ENCODE measurements around the gene DHX34. TPM values are rescaled to one million over a fixed set of nuclear protein-coding genes. Genes with fewer than 3 reads are reported as not detected.
"Not testable (repeated sequence)": the region's sequence is repeated elsewhere in the genome, so short reads cannot be mapped to it uniquely, and the experiment has no call there.

The DHX34 gene
- total RNA-seq, 1 experiment from 2014 or later = 23.4 TPM

GRCh38 chr19:47406711-47407416, 57.7 kb downstream of the DHX34 start:
- in situ Hi-C loops (cut with HindIII; ENCODE audit: low pct_unique_long_range_greater_than_20kb, low sequenced_read_pairs) = no loop called here
- DNase-seq (ENCODE audit: low read depth) = no peak

GRCh38 chr19:47407417-47407774, 58.3 kb downstream of the DHX34 start:
- DNase-seq (ENCODE audit: low read depth) = no peak
- in situ Hi-C loops (cut with HindIII; ENCODE audit: low pct_unique_long_range_greater_than_20kb, low sequenced_read_pairs) = no loop called here

- no peak for DNase-seq (ENCODE audit: low read depth)
- in situ Hi-C loops (cut with HindIII; ENCODE audit: low pct_unique_long_range_greater_than_20kb, low sequenced_read_pairs) = no loop called here
Observed at GRCh38 chr19:47408156-47408938, 59.2 kb downstream of the DHX34 start.

GRCh38 chr19:47411101-47411500, 62.0 kb downstream of the DHX34 start:
- no peak for DNase-seq (ENCODE audit: low read depth)
- in situ Hi-C loops (cut with HindIII; ENCODE audit: low pct_unique_long_range_greater_than_20kb, low sequenced_read_pairs) = no loop called here

- DNase-seq (ENCODE audit: low read depth); in situ Hi-C loops (cut with HindIII; ENCODE audit: low pct_unique_long_range_greater_than_20kb, low sequenced_read_pairs): not testable (repeated sequence)
Observed at GRCh38 chr19:47411696-47412095, 62.6 kb downstream of the DHX34 start.

- in situ Hi-C loops (cut with HindIII; ENCODE audit: low pct_unique_long_range_greater_than_20kb, low sequenced_read_pairs) = no loop called here
- DNase-seq (ENCODE audit: low read depth) = no peak
Observed at GRCh38 chr19:47413941-47414340, 64.8 kb downstream of the DHX34 start.

- in situ Hi-C loops (cut with HindIII; ENCODE audit: low pct_unique_long_range_greater_than_20kb, low sequenced_read_pairs) = no loop called here
- DNase-seq (ENCODE audit: low read depth) = no peak
Observed at GRCh38 chr19:47414469-47414868, 65.4 kb downstream of the DHX34 start.

GRCh38 chr19:47415953-47416642, 67.0 kb downstream of the DHX34 start:
- in situ Hi-C loops (cut with HindIII; ENCODE audit: low pct_unique_long_range_greater_than_20kb, low sequenced_read_pairs) = no loop called here
- DNase-seq (ENCODE audit: low read depth) = no peak

GRCh38 chr19:47416643-47416985, 67.5 kb downstream of the DHX34 start:
- no peak for DNase-seq (ENCODE audit: low read depth)
- in situ Hi-C loops (cut with HindIII; ENCODE audit: low pct_unique_long_range_greater_than_20kb, low sequenced_read_pairs) = no loop called here

GRCh38 chr19:47417107-47417745, 68.1 kb downstream of the DHX34 start:
- in situ Hi-C loops (cut with HindIII; ENCODE audit: low pct_unique_long_range_greater_than_20kb, low sequenced_read_pairs) = no loop called here
- DNase-seq (ENCODE audit: low read depth) = no peak

GRCh38 chr19:47417746-47418691, 68.9 kb downstream of the DHX34 start:
- no peak for DNase-seq (ENCODE audit: low read depth)
- in situ Hi-C loops (cut with HindIII; ENCODE audit: low pct_unique_long_range_greater_than_20kb, low sequenced_read_pairs) = no loop called here

GRCh38 chr19:47418692-47419029, 69.5 kb downstream of the DHX34 start:
- DNase-seq (ENCODE audit: low read depth) = no peak
- in situ Hi-C loops (cut with HindIII; ENCODE audit: low pct_unique_long_range_greater_than_20kb, low sequenced_read_pairs) = no loop called here

GRCh38 chr19:47419030-47419783, 70.1 kb downstream of the DHX34 start, which contains the start of gene MEIS3:
Gene MEIS3, minus strand, starts transcription at chr19:47419527. Its CDS starts 446 bp downstream, at chr19:47419081.
- no peak for DNase-seq (ENCODE audit: low read depth)
- in situ Hi-C loops (cut with HindIII; ENCODE audit: low pct_unique_long_range_greater_than_20kb, low sequenced_read_pairs) = no loop called here

- in situ Hi-C loops (cut with HindIII; ENCODE audit: low pct_unique_long_range_greater_than_20kb, low sequenced_read_pairs) = no loop called here
- DNase-seq (ENCODE audit: low read depth) = no peak
Observed at GRCh38 chr19:47419789-47420188, 70.7 kb downstream of the DHX34 start.

GRCh38 chr19:47421244-47421786, 72.2 kb downstream of the DHX34 start:
- no peak for DNase-seq (ENCODE audit: low read depth)
- in situ Hi-C loops (cut with HindIII; ENCODE audit: low pct_unique_long_range_greater_than_20kb, low sequenced_read_pairs) = no loop called here

GRCh38 chr19:47421844-47422395, 72.8 kb downstream of the DHX34 start:
- DNase-seq (ENCODE audit: low read depth) = no peak
- in situ Hi-C loops (cut with HindIII; ENCODE audit: low pct_unique_long_range_greater_than_20kb, low sequenced_read_pairs) = no loop called here
